Suppressor macrophage (primary cell): ENCODE measurements around the gene IL23A.

Source experiments
- DNase-seq, 4 experiments: peaks; one replicate each; pipeline ENCODE4 v3.0.0-alpha.2; 2020 to 2022

The IL23A gene

DNA sequence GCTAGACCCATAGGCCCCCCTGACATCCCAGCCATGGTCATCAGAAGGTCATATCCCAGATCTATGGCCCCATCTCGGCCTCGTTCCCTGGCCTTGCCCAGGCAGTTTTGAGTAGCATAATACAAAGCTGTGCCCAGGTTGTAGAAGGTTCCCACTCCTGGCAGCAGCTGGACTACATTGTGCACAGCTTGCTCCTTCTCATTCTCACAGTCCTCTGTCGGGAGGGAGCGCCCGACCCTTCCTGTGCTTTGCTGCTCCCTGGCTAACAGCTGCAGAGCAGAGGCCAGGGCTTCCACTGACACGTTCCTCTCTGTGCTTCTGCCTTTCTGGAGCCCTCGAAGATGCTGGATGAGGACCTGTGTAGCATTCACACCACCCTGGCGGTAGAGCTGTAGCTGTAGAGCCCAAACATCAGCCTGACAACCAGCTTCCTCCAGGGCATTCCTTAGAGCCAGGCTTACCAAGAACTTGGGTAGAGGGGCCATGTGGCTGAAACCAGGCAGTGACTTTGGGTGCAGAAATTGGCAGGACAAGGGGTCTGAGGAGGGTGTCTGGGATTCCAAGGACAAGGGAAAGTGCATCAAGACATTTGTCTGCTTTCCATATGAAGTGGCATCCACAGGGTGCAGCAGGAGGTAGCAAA is 22.9 kb downstream of the IL23A start:
- no peak for DNase-seq

DNA sequence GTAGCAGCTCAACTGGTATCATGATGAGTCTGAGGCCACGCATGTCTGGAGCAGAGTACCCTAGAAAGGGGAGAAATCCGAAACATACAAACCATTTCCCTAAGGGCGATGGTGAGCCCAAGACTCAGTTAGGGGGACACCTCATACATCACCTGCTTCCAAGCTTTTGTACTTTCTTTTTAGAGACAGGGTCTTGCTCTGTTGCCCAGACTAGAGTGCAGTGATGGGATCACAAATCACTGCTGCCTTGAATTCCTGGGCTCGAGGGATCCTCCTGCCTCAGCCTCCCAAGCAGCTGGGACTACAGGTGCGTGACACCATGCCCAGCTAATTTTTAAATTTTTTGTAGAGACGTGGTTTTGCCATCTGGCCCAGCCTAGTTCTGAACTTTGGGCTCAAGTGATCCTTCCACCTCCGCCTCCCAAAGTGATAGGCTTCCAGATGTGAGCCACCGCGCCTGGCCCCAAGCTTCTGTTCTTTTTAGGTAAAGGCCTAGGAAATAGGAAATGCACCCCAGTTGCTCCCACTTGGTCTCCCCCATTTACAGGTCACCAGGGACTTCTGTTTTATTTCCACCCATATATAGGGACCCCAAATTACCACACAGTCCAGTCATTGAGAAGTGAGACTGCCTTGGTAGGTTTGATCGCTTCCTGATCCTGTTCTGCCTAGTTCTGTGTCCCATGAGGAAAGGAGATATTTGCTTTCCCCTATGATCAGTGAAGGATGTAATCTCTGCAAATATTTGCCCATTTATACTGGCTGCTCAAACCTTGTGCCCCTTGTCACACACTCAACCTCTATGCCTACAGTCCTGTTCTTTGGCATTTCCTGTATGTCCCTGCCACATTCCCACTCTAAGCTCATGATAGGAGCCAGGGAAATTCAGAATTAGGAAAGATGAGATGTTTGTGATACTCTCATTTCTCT is 23.7 kb downstream of the IL23A start, which contains the start of gene APOF:
TSS of gene APOF (minus strand) at position 728 of the 930 bp plus-strand sequence. CDS start at position 616, 112 bp downstream.
- DNase-seq: no peak

DNA sequence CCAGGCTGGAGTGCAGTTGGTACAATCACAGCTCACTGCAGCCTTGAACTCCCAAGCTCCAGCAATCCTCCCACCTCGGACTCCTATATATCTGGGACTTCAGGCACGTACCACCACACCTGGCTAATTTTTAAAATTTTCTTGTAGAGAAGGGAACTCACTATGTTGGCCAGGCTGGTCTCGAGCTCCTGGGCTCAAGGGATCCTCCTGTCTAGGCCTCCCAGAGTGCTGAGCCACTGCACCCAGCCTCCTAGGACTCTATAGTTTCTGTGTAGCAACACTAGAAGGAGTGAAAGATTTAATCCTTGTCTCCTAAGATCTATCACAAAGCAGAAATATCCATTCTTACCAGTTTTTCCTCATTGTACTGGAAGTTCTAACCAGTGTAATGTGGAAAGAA is 28.3 kb downstream of the IL23A start:
- no peak for DNase-seq

DNA sequence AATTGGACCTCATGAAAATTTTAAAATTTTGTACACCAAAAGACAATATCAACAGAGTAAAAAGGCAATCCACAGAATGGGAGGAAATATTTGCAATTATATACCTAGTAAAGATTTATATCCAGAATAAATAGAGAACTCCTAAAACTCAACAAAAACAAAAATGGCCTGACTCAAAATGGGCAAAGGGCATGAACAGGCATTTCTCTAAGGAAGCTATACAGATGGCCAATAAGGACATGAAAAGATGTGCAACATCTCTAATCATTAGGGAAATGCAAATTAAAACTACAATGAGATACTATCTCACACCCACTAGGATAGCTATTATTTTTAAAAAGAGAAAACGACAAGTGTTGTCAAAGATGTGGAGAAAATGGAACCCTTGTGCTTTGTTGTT is 34.8 kb downstream of the IL23A start:
- DNase-seq: no peak

- DNase-seq: peak in 1 of 4 experiments; percentile 8
Measured at GRCh38 chr12:56374726-56375597, 36.3 kb downstream of the IL23A start.

GRCh38 chr12:56375598-56376434 is 37.1 kb downstream of the IL23A start:
- DNase-seq: peak; percentile 9 to 31 (median 20)

DNA sequence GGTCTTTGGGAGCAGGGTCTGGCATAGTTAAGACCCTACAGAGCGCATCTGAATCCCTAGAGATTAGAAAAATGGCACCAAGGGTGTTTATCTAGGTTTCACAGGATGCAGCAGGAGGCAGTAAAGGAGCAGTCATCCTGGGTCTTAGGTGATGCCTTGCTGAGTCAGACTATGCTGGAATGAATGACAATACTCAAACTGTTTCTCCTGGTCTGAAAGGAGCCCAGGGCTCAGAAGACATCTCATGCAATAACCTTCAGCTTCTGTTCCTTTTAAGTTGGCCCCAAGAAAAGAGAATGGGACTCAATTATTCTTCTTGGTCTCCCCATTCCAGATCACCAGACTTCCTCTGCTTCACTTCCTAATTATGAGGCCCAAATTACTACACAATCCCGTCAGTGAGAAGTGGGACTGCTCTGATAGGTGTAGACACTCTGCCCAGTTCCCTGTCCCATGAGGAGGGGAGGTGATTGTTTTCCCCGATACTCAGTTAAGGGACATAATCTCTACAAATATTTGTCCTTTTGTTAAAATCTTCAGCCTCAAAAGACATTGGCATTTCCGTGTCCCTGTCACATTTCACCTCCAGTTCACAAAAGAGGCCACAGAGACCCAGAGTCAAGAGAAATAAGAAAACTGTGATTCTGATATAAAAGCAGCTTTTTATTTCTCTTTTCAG is 38.8 kb downstream of the IL23A start:
- DNase-seq: peak; percentile 2 to 46 (median 16)

DNA sequence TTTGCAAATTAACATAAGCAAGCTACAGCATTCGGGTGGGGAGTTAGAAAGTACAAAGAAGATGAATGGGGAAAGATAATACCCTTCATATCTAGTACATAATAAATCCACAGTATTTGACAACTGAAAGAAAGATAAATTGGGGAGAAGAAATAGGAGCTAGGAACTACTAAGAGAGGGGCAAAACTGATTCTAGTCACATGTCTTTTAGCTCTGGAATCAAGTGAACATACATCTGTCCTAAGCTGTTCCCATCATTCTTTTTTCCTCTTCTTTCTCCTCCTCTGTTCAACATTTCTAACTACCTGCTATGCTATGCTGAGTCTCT is 39.3 kb downstream of the IL23A start:
- DNase-seq: no peak

- no peak for DNase-seq
Measured at GRCh38 chr12:56382611-56383010, 43.9 kb downstream of the IL23A start.

GRCh38 chr12:56385873-56386272 is 47.2 kb downstream of the IL23A start:
- DNase-seq: peak in 1 of 4 experiments; percentile 4

GRCh38 chr12:56387152-56387736 is 48.6 kb downstream of the IL23A start:
- DNase-seq: no peak

DNA sequence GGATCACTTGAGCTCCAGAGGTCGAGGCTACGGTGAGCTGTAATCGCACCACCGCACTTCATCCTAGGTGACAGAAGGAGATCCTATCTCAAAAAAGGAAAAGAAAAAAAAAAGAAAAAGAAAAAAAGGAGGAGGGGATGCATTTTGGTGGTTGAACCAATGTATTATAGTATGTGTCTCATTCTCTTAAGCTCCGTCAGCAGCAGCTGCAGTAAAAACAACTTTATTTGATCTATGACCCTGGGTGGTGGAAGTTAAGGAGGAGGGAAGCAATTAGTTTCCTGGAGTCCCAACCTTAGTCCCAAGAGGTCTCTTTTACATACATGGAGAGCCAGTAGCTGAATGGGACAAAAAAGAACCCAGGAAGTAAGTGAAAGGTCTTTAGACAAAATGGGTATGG is 50.7 kb downstream of the IL23A start:
- no peak for DNase-seq
